Activated naive CD4-positive, alpha-beta T cell (primary cell): ENCODE measurements around the gene IFT88.

ENCODE experiments used
- DNase-seq, 4 experiments: peaks; one replicate each; lab custom pipeline; 2025; lab: John Stamatoyannopoulos, UW

IFT88 gene

GRCh38 chr13:20715330-20715712, 148.4 kb downstream of the IFT88 start:
- no peak for DNase-seq

- DNase-seq, result no peak
Observed at GRCh38 chr13:20716951-20717350, 150.0 kb downstream of the IFT88 start.

- DNase-seq, result no peak
Observed at GRCh38 chr13:20717581-20718542, 150.9 kb downstream of the IFT88 start.

GRCh38 chr13:20718958-20719566, 152.1 kb downstream of the IFT88 start:
- no peak for DNase-seq

GRCh38 chr13:20719783-20720182, 152.8 kb downstream of the IFT88 start:
- no peak for DNase-seq

GRCh38 chr13:20720499-20720898, 153.5 kb downstream of the IFT88 start:
- DNase-seq, result no peak

GRCh38 chr13:20721058-20721453, 154.1 kb downstream of the IFT88 start:
- no peak for DNase-seq

- DNase-seq, result no peak
Observed at GRCh38 chr13:20721454-20722357, 154.7 kb downstream of the IFT88 start.

- no peak for DNase-seq
Observed at GRCh38 chr13:20727856-20728255, 160.9 kb downstream of the IFT88 start.

- no peak for DNase-seq
Observed at GRCh38 chr13:20728579-20729311, 161.8 kb downstream of the IFT88 start.

- no peak for DNase-seq
Observed at GRCh38 chr13:20729633-20730585, 163.0 kb downstream of the IFT88 start.

- DNase-seq, result no peak
Observed at GRCh38 chr13:20738616-20739015, 171.7 kb downstream of the IFT88 start.

- DNase-seq, result no peak
Observed at GRCh38 chr13:20740021-20740420, 173.1 kb downstream of the IFT88 start.
